T-helper 1 cell treated with Interleukin-12 subunit alpha and Interleukin-12 subunit beta and Interleukin-4 antibody, amounts not matched to agents 30 μg/mL and 1 μg/mL, for 36 hours (primary cell): ENCODE measurements around the gene FN3KRP.

Experiments
- H3K27ac Mint-ChIP-seq: one replicate; pipeline ENCODE4 v1.8.0; 2021; ENCODE audit warnings: mild to moderate bottlenecking, mixed read lengths
- H3K27me3 Mint-ChIP-seq: one replicate; pipeline ENCODE4 v1.8.0; 2021; ENCODE audit warnings: low read depth, mixed read lengths
- H3K36me3 Mint-ChIP-seq: one replicate; pipeline ENCODE4 v1.8.0; 2021; ENCODE audit warnings: low read depth, mixed read lengths
- H3K4me1 Mint-ChIP-seq: one replicate; pipeline ENCODE4 v1.8.0; 2021; ENCODE audit warnings: low read depth, mixed read lengths
- H3K4me3 Mint-ChIP-seq: one replicate; pipeline ENCODE4 v1.8.0; 2021; ENCODE audit warnings: mild to moderate bottlenecking, moderate library complexity, mixed read lengths
- H3K9me3 Mint-ChIP-seq: one replicate; pipeline ENCODE4 v1.8.0; 2021; ENCODE audit warnings: mixed read lengths

FN3KRP gene

DNA sequence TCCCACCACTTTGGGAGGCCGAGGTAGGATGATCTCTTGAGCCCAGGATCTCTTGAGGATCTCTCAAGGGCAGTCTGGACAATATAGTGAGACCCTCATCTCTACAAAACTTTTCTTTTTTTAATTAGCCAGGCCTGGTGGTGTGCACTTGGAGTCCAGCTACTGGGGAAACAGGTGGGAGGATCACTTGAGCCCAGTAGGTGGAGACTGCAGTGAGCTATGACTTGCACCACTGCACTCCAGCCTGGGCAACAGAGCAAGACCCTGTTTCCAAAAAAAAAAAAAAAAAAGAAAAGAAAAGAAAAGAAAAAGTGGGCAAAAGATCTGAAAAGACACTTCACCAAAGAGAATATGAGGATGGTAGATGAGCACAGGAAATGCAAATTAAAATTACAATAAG is 33.0 kb upstream of the FN3KRP start:
- Mint-ChIP-seq H3K9me3 (peaks cover 10% of the 10 kb centered on the region), H3K27ac (no peak overlapping the region), H3K4me3 (no peak overlapping the region), H3K36me3 (peaks cover 4% of the 10 kb centered on the region), H3K27me3 (no peaks in the 10 kb centered on the region), H3K4me1 (no peaks in the 10 kb centered on the region)

DNA sequence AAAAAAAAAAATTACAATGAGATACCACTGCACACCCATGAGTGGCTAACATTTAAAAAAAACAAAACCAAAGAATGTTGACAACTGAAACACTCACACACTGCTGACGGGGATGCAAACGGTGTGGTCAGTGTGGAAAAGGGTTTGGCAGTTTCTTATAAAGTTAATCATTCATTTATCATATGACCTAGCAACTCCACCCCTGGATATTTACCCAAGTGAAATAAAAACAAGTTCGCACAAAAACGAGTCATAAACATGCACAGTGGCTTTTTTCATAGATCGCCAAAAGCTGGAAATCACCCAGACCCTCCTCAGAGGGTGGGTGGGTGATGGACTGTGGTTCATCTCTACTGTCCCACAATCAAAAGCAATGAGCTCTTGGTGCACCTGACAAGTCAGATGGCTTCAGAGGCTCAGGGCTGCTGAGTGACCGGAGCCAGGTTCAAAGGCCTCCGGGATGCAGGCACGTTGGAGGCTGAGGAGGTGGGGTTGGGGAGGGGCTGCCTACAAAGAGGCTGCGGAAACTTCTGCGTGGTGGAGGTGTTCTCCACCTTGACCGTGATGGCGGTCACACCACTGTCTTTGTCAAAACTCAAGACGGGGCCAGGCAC is 32.2 kb upstream of the FN3KRP start:
- Mint-ChIP-seq H3K36me3 (peaks cover 4% of the 10 kb centered on the region), H3K4me3 (no peak overlapping the region), H3K9me3 (peaks cover 10% of the 10 kb centered on the region), H3K27me3 (no peaks in the 10 kb centered on the region), H3K4me1 (no peaks in the 10 kb centered on the region), H3K27ac (no peak overlapping the region)

DNA sequence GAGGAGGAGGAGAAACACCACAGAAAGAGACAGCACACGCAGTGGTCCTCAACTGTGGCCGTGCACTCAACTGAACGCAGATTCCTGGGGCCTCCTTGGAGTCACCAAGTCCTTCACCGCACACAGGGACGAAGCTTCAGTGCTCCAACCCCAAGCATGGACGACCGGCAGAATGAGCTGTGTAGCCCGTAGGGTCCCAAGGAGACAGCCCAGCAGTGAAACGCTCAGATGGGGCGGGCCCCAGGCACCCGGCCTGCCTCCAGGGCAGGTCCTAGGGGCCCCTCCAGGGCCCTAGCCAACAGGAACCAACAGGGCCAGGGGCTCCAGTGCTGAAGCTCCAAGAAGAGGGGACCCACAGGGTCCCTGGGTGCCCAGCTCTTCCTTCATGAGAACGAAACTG is 31.2 kb upstream of the FN3KRP start:
- Mint-ChIP-seq H3K4me1 (no peaks in the 10 kb centered on the region), H3K36me3 (peaks cover 4% of the 10 kb centered on the region), H3K4me3 (no peak overlapping the region), H3K9me3 (peaks cover 10% of the 10 kb centered on the region), H3K27me3 (no peaks in the 10 kb centered on the region), H3K27ac (no peak overlapping the region)

DNA sequence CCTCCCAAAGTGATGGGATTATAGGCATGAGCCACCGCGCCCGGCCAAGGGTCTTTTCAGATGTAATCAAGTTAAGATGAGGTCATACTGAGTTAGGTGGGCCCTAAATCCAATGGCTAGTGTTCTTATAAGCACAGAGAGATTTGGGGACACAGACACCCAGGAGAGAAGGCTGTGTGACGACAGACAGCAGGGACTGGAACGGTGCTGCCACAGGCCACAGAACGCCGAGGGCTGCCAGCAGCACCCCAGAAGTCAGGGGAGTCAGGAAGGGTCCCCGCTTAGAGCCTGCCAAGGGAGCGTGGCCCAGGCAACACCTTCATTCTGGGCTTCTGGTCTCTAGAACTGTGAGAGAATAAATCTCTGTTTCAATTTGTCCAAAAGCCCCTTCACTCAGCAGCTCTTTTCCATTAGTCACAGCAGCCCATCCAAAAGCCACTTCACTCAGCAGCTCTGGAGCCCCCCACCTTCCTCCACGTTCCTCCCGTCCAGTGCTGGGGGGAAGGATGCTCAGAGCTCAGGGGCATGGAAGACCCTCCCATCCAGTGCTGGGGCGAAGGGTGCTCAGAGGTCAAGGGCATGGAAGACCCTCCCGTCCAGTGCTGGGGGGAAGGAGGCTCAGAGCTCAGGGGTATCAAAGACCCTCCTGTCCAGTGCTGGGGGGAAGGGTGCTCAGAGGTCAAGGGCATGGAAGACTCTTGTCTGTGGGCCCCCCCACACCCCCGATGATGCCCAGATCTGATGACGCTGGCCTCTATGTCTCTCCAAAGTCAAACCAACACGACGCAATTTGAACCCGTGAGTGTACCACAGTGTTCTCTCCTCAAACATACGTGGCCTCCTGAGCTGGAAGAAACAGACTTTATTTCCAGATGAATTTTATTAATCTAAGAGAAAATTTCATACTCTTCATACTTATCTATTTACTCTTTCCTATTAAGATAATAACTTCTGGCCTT is 29.9 kb upstream of the FN3KRP start:
- Mint-ChIP-seq H3K9me3 (peaks cover 9% of the 10 kb centered on the region), H3K4me1 (no peaks in the 10 kb centered on the region), H3K36me3 (peaks cover 4% of the 10 kb centered on the region), H3K27ac (no peak overlapping the region), H3K27me3 (no peaks in the 10 kb centered on the region), H3K4me3 (no peak overlapping the region)

DNA sequence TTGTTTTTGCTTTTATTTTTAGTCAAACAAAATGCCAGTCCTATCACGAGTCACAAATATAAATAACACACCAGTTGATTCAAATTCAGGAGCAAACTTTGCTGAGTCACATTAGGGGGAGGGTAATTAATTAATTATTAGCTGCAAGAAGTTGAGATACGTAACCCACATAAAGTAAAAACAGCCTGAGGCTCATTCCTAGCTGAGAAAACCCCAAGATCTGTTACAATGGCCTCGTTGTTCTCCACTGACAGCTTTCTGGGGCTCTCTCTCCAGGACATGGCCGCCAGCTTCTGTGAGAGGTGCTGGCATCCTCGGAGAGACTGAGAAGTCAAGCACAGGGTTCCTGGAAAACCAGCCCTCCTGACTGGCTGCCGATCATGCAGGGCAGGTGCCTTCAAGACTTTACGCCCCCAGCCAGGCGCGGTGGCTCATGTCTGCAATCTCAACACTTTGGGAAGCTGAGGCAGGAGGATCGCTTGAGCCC is 29.1 kb upstream of the FN3KRP start:
- Mint-ChIP-seq H3K9me3 (peaks cover 1% of the 10 kb centered on the region), H3K27ac (no peak overlapping the region), H3K4me3 (no peak overlapping the region), H3K27me3 (no peaks in the 10 kb centered on the region), H3K4me1 (no peaks in the 10 kb centered on the region), H3K36me3 (no peaks in the 10 kb centered on the region)

DNA sequence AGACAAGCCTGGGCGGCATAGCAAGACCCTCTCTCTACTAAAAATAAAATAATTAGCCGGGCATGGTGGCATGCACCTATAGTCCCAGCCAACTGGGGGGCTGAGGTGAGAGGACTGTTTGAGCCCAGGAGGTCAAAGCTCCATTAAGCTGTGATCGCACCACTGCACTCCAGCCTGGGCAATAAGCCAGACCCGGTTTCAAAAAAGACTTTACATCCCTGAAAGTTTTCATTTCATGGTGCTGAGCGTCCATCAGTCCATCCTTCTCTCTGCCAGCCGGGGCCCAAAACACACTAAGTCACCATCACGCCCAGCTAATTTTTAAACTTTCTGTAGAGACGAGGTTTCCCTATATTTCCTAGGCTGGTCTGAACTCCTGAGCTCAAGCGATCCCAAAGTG is 28.6 kb upstream of the FN3KRP start:
- H3K4me3 Mint-ChIP-seq, result no peak overlapping the region

DNA sequence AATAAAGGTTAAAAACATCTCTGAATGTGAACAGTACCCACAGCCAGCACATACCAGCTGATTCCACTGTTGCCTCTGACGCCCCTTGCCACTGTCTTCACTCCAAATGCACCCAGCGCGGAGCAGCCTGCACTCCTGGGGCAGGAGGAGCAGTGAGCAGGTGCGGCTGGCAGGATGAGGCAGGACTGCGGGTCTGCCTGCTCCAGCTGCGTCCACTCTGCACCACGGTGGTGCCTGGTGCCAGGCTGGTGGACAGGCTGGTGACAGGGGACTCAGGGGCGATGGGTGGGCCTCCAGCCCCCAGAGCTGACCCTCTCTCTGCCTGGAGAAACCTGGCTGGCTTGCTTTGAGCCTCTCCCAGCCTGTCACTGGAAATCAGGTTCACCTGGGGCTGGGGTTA is 27.4 kb upstream of the FN3KRP start:
- H3K27ac Mint-ChIP-seq, result no peak overlapping the region
- H3K4me3 Mint-ChIP-seq, result no peak overlapping the region
- no peaks in the 10 kb centered on the region for H3K36me3 Mint-ChIP-seq
- peaks cover 7% of the 10 kb centered on the region for H3K9me3 Mint-ChIP-seq
- no peaks in the 10 kb centered on the region for H3K4me1 Mint-ChIP-seq
- no peaks in the 10 kb centered on the region for H3K27me3 Mint-ChIP-seq

More for the DNA sequence above, 28.6 kb upstream of the FN3KRP start:
- Mint-ChIP-seq H3K27ac (no peak overlapping the region), H3K27me3 (no peaks in the 10 kb centered on the region), H3K4me1 (no peaks in the 10 kb centered on the region), H3K36me3 (no peaks in the 10 kb centered on the region), H3K9me3 (no peaks in the 10 kb centered on the region)

DNA sequence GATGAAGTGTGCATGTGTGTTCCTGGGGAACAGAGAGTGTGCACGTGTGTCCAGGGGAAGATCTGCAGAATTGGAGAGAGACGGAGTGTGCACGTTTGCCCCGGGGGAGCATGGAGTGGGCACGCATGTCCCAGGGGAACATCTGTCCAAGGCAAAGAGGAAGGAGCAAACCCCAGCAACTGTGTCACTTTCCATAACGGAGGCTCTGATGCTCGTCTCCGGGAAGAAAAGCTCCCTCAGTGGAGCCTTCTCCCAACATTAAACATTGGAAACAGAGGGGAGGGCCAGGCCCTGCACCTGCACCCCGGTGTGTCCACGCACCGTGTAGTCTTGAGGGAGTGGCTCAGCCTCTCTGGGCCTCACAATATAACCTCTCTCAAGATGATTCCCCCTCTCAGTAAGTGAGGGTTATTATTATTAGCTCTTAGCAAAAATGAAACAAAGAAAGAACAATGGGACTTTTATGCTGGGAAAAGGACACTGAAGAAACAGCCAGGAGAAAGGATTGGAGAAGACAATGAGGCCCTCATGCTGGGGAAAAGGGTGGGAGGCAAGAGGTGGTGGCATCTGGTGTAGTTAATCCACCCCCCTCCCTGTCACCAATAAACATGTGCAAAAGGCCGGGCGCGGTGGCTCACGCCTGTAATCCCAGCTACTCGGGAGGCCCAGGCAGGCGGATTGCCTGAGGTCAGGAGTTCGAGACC is 25.6 kb upstream of the FN3KRP start:
- H3K4me1 Mint-ChIP-seq, result no peaks in the 10 kb centered on the region
- H3K9me3 Mint-ChIP-seq, result peaks cover 16% of the 10 kb centered on the region
- no peak overlapping the region for H3K27ac Mint-ChIP-seq
- no peaks in the 10 kb centered on the region for H3K27me3 Mint-ChIP-seq
- peaks cover 2% of the 10 kb centered on the region for H3K36me3 Mint-ChIP-seq
- no peak overlapping the region for H3K4me3 Mint-ChIP-seq

DNA sequence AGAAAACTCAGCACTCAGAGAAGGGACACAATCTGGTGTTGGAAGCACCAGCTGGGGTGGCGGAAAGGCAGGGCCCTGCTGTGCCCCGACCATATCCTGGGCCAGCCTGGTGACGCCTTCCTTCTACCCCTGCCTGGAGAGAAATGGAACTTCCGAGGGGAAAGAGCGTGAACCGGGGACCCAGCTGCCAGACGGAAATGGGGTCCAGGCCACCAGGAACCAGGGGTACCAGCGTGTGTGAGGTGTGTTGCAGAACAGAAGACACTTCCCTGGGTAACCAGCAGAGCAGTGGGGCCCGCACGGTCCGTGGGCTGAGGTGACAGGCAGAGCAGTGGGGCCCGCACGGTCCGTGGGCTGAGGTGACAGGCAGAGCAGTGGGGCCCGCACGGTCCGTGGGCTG is 24.8 kb upstream of the FN3KRP start:
- H3K27me3 Mint-ChIP-seq, result peaks cover 4% of the 10 kb centered on the region
- peaks cover 2% of the 10 kb centered on the region for H3K36me3 Mint-ChIP-seq
- H3K9me3 Mint-ChIP-seq, result peaks cover 16% of the 10 kb centered on the region
- H3K4me3 Mint-ChIP-seq, result no peak overlapping the region
- no peak overlapping the region for H3K27ac Mint-ChIP-seq
- no peaks in the 10 kb centered on the region for H3K4me1 Mint-ChIP-seq

DNA sequence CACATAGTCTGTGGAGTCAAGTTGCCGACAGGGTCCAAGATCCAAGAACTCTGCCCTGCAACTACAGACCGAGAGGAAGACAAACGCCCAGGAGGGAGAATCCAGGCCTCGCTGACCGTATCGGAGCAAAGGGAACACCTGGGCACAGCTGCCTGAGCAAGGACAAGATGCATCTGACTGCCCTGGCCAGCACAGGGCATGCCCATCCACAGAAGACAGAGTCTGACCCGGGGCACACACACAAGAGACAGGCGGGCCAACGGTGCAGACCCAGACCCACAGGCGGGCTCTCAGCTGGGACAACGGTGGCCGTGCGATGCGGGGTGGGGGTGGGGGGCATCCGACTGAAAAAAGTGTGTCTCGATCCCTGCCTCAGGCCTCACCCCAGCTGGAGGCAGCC is 24.2 kb upstream of the FN3KRP start:
- H3K27ac Mint-ChIP-seq, result no peak overlapping the region
- no peak overlapping the region for H3K4me3 Mint-ChIP-seq
- H3K4me1 Mint-ChIP-seq, result no peaks in the 10 kb centered on the region
- H3K9me3 Mint-ChIP-seq, result peaks cover 16% of the 10 kb centered on the region
- peaks cover 2% of the 10 kb centered on the region for H3K36me3 Mint-ChIP-seq
- H3K27me3 Mint-ChIP-seq, result peaks cover 10% of the 10 kb centered on the region

DNA sequence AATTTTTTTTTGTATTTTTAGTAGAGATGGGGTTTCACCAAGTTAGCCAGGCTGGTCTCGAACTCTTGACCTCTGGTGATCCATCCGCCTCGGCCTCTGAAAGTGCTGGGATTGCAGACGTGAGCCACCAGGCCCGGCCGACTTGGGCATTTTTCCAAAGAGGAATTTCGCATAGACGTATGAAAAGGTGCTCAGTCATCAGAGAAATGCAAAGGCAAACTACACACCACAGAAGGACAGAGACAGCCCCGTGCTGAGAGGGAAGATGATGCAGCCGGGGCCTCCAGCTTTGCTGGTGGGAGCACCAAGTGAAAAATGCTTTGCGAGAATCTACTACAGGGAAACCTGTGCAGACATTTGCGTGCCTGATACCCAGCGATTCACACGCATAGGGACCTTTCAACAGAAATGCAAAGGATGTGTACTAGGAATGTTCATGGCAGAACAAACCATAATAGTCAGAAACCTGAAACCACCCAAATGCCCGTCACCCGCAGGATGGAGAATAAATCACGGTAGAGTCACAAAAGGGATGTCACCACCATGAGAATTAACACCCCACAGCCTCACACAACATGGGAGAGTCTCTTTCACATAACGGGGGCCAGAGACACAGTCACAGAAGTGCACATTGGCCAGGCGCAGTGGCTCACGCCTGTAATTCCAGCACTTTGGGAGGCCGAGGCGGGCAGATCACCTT is 23.2 kb upstream of the FN3KRP start:
- Mint-ChIP-seq H3K9me3 (peaks cover 16% of the 10 kb centered on the region), H3K27me3 (peaks cover 11% of the 10 kb centered on the region), H3K4me3 (no peak overlapping the region), H3K4me1 (no peaks in the 10 kb centered on the region), H3K27ac (no peak overlapping the region), H3K36me3 (peaks cover 2% of the 10 kb centered on the region)

DNA sequence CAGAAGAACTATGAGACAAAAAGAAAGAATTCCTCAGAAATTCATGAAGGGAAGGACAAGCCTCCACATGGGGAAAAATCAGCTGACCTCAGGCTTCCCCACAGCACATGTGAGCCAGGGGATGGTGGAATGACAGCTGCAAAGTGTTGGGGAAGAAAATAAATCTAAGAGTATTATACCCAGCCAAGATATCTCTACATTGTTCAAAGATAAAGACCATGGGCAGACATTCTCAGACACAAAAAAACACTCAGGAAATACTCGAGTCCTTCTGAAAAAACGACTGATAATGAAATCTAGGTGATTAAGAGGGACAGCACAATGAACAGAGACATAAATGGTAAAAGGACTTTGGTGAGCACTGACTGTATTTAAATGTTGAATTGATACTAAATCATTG is 21.9 kb upstream of the FN3KRP start:
- H3K27ac Mint-ChIP-seq, result no peak overlapping the region
- peaks cover 16% of the 10 kb centered on the region for H3K9me3 Mint-ChIP-seq
- H3K4me3 Mint-ChIP-seq, result no peak overlapping the region
- peaks cover 14% of the 10 kb centered on the region for H3K27me3 Mint-ChIP-seq
- H3K4me1 Mint-ChIP-seq, result peaks cover 4% of the 10 kb centered on the region
- peaks cover 2% of the 10 kb centered on the region for H3K36me3 Mint-ChIP-seq

DNA sequence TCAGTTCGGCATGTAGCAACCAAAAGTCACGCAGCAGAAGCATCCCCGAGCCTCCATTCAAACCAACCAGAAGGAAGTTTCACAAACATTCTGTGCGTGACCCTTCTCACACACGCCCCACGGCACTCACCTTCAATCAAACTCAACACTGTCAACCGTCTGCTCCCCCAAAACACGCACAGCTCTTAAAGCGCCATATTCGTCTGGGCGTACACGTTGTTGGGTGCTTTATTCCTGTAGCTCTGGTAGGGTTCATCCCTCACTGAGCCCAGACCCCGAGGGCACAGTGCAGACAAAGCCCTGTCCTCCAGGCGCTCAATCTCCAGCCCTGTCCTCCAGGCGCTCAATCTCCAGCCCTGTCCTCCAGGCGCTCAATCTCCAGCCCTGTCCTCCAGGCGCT is 20.2 kb upstream of the FN3KRP start:
- H3K36me3 Mint-ChIP-seq, result peaks cover 2% of the 10 kb centered on the region
- H3K9me3 Mint-ChIP-seq, result peaks cover 16% of the 10 kb centered on the region

More for the DNA sequence above, 20.2 kb upstream of the FN3KRP start:
- no peak overlapping the region for H3K27ac Mint-ChIP-seq
- H3K4me1 Mint-ChIP-seq, result peaks cover 4% of the 10 kb centered on the region
- peaks cover 14% of the 10 kb centered on the region for H3K27me3 Mint-ChIP-seq
- no peak overlapping the region for H3K4me3 Mint-ChIP-seq
